ENCODE results near the gene STN1.

Gene STN1

GRCh38 chr10:103960103-103960502 is 42.1 kb upstream of the STN1 start:
- Histone ChIP-seq H3K36me3 (replicated peaks; ENCODE audit: low read depth, low read length) (no peaks in the 10 kb centered on the region), H3K9me3 (ENCODE audit: insufficient read depth, low read length) (no peaks in the 10 kb centered on the region), H3K4me2 (ENCODE audit: low read length) (no peak overlapping the region), H4K20me1 (ENCODE audit: insufficient read depth, low read length) (no peaks in the 10 kb centered on the region), H3K79me2 (ENCODE audit: low read length) (no peaks in the 10 kb centered on the region), H3K9ac (ENCODE audit: low read length) (no peak overlapping the region), H3K4me3 (ENCODE audit: low read length) (no peak overlapping the region), H3K27ac (ENCODE audit: low read length) (no peak overlapping the region), H3K27me3 (ENCODE audit: low read depth, low read length) (no peaks in the 10 kb centered on the region), H2AFZ (ENCODE audit: low read depth, low read length) (no peak overlapping the region), H3K4me1 (ENCODE audit: low read length) (no peaks in the 10 kb centered on the region)
- TF ChIP-seq EZH2phosphoT487 (IDR thresholded peaks at IDR 0.05; ENCODE audit: low read depth) (no peak), CTCF (IDR thresholded peaks at IDR 0.05; ENCODE audit: low read depth, low read length) (no peak)

GRCh38 chr10:103958996-103959395 is 41.0 kb upstream of the STN1 start:
- Histone ChIP-seq H3K27me3 (ENCODE audit: low read depth, low read length) (no peaks in the 10 kb centered on the region), H3K4me3 (ENCODE audit: low read length) (no peak overlapping the region), H3K9me3 (ENCODE audit: insufficient read depth, low read length) (no peaks in the 10 kb centered on the region), H2AFZ (ENCODE audit: low read depth, low read length) (no peak overlapping the region), H3K4me1 (ENCODE audit: low read length) (no peaks in the 10 kb centered on the region), H3K27ac (ENCODE audit: low read length) (no peak overlapping the region), H3K36me3 (replicated peaks; ENCODE audit: low read depth, low read length) (no peaks in the 10 kb centered on the region), H3K4me2 (ENCODE audit: low read length) (no peak overlapping the region), H4K20me1 (ENCODE audit: insufficient read depth, low read length) (no peaks in the 10 kb centered on the region), H3K9ac (ENCODE audit: low read length) (no peak overlapping the region), H3K79me2 (ENCODE audit: low read length) (no peaks in the 10 kb centered on the region)
- TF ChIP-seq EZH2phosphoT487 (IDR thresholded peaks at IDR 0.05; ENCODE audit: low read depth): no peak
- no peak for TF ChIP-seq CTCF (IDR thresholded peaks at IDR 0.05; ENCODE audit: low read depth, low read length)

- Histone ChIP-seq H3K79me2 (ENCODE audit: low read length) (no peaks in the 10 kb centered on the region), H3K27ac (ENCODE audit: low read length) (no peak overlapping the region), H3K36me3 (replicated peaks; ENCODE audit: low read depth, low read length) (no peaks in the 10 kb centered on the region), H3K27me3 (ENCODE audit: low read depth, low read length) (no peaks in the 10 kb centered on the region), H2AFZ (ENCODE audit: low read depth, low read length) (no peak overlapping the region), H3K4me2 (ENCODE audit: low read length) (no peak overlapping the region), H4K20me1 (ENCODE audit: insufficient read depth, low read length) (no peaks in the 10 kb centered on the region), H3K4me1 (ENCODE audit: low read length) (no peaks in the 10 kb centered on the region), H3K9me3 (ENCODE audit: insufficient read depth, low read length) (no peaks in the 10 kb centered on the region), H3K9ac (ENCODE audit: low read length) (no peak overlapping the region), H3K4me3 (ENCODE audit: low read length) (no peak overlapping the region)
- no peak for TF ChIP-seq EZH2phosphoT487 (IDR thresholded peaks at IDR 0.05; ENCODE audit: low read depth)
- TF ChIP-seq CTCF (IDR thresholded peaks at IDR 0.05; ENCODE audit: low read depth, low read length): no peak
These were observed 36.6 kb upstream of the STN1 start for GRCh38 chr10:103954543-103954942.

- no peak overlapping the region for H3K9ac ChIP-seq (ENCODE audit: low read length)
- no peak overlapping the region for H3K27ac ChIP-seq (ENCODE audit: low read length)
- H3K4me1 ChIP-seq (ENCODE audit: low read length): no peaks in the 10 kb centered on the region
- no peaks in the 10 kb centered on the region for H4K20me1 ChIP-seq (ENCODE audit: insufficient read depth, low read length)
- H3K9me3 ChIP-seq (ENCODE audit: insufficient read depth, low read length): no peaks in the 10 kb centered on the region
- no peak overlapping the region for H3K4me2 ChIP-seq (ENCODE audit: low read length)
- H3K36me3 ChIP-seq (replicated peaks; ENCODE audit: low read depth, low read length): no peaks in the 10 kb centered on the region
- H3K79me2 ChIP-seq (ENCODE audit: low read length): no peaks in the 10 kb centered on the region
- no peak for TF ChIP-seq EZH2phosphoT487 (IDR thresholded peaks at IDR 0.05; ENCODE audit: low read depth)
- TF ChIP-seq CTCF (IDR thresholded peaks at IDR 0.05; ENCODE audit: low read depth, low read length): no peak
- H2AFZ ChIP-seq (ENCODE audit: low read depth, low read length): no peak overlapping the region
- no peaks in the 10 kb centered on the region for H3K27me3 ChIP-seq (ENCODE audit: low read depth, low read length)
- H3K4me3 ChIP-seq (ENCODE audit: low read length): no peak overlapping the region
These were observed 34.0 kb upstream of the STN1 start for GRCh38 chr10:103951942-103952341.

Measured in OCI-LY3 (cell line).